Chondrocyte (in vitro differentiated cells): Measurements from ENCODE around the gene ABCC12. TPM values are rescaled to one million over a fixed set of nuclear protein-coding genes. Genes with fewer than 3 reads are reported as not detected.
"Not testable (repeated sequence)": the region's sequence is repeated elsewhere in the genome, so short reads cannot be mapped to it uniquely, and the experiment has no call there.

Experiments
- DNase-seq: peaks from one replicate; pipeline ENCODE4 v3.0.0; 2021; ENCODE audit warnings: mixed read lengths, low spot score
- H3K27ac Mint-ChIP-seq: one replicate; pipeline ENCODE4 v1.8.0; 2021; ENCODE audit warnings: mild to moderate bottlenecking, moderate library complexity, mixed read lengths; ENCODE audit not compliant: unreplicated experiment
- H3K27me3 Mint-ChIP-seq: 2 replicates; pipeline ENCODE4 v1.8.0; 2021; ENCODE audit warnings: low read depth, mixed read lengths
- H3K36me3 Mint-ChIP-seq: 2 replicates; pipeline ENCODE4 v1.8.0; 2021; ENCODE audit warnings: low read depth, mixed read lengths
- H3K4me1 Mint-ChIP-seq: 2 replicates; pipeline ENCODE4 v1.8.0; 2021; ENCODE audit warnings: low read depth, mild to moderate bottlenecking, mixed read lengths
- H3K4me3 Mint-ChIP-seq: one replicate; pipeline ENCODE4 v1.8.0; 2021; ENCODE audit warnings: mild to moderate bottlenecking, moderate library complexity, mixed read lengths; ENCODE audit not compliant: unreplicated experiment
- H3K9me3 Mint-ChIP-seq: 2 replicates; pipeline ENCODE4 v1.8.0; 2021; ENCODE audit warnings: low read depth, mixed read lengths
- CTCF ChIP-seq: fragments of 200-600 bp; sonication (generic); IDR thresholded peaks from 2 replicates; pipeline ENCODE4 v1.5.0; 2021; ENCODE audit warnings: antibody characterized with exemption, mild to moderate bottlenecking, moderate library complexity
- total RNA-seq: library from RNA; stranded (reverse); gene quantifications from 3 replicates; pipeline ENCODE4 v1.2.1, GENCODE V29; 2021

The ABCC12 gene
- total RNA-seq, 1 donor from 2014 or later = not detected

- Mint-ChIP-seq H3K4me1 (no peaks in the 10 kb centered on the region), H3K27ac (no peak overlapping the region), H3K4me3 (no peak overlapping the region), H3K36me3 (no peaks in the 10 kb centered on the region), H3K27me3 (peaks cover 16% of the 10 kb centered on the region), H3K9me3 (no peaks in the 10 kb centered on the region)
- no peak for TF ChIP-seq CTCF
- no peak for DNase-seq
Measured at GRCh38 chr16:48182979-48183537, 27.3 kb upstream of the ABCC12 start.

- peaks cover 15% of the 10 kb centered on the region for H3K27me3 Mint-ChIP-seq
- H3K4me1 Mint-ChIP-seq, H3K4me3 Mint-ChIP-seq, H3K36me3 Mint-ChIP-seq, H3K27ac Mint-ChIP-seq, DNase-seq, H3K9me3 Mint-ChIP-seq: not testable (repeated sequence)
Measured at GRCh38 chr16:48181746-48182520, 26.1 kb upstream of the ABCC12 start.

- Mint-ChIP-seq H3K36me3 (no peaks in the 10 kb centered on the region), H3K4me3 (no peak overlapping the region), H3K4me1 (no peaks in the 10 kb centered on the region), H3K27ac (no peak overlapping the region), H3K9me3 (no peaks in the 10 kb centered on the region), H3K27me3 (peaks cover 12% of the 10 kb centered on the region)
- TF ChIP-seq CTCF = no peak
- no peak for DNase-seq
Measured at GRCh38 chr16:48180868-48181480, 25.2 kb upstream of the ABCC12 start.

- Mint-ChIP-seq H3K36me3 (no peaks in the 10 kb centered on the region), H3K27me3 (peaks cover 9% of the 10 kb centered on the region), H3K27ac (no peak overlapping the region), H3K4me1 (no peaks in the 10 kb centered on the region), H3K4me3 (no peak overlapping the region), H3K9me3 (no peaks in the 10 kb centered on the region)
- no peak for TF ChIP-seq CTCF
- DNase-seq = no peak
Measured at GRCh38 chr16:48176635-48177408, 21.0 kb upstream of the ABCC12 start.

GRCh38 chr16:48173889-48174288, 18.1 kb upstream of the ABCC12 start:
- no peak for TF ChIP-seq CTCF
- no peak overlapping the region for H3K4me3 Mint-ChIP-seq
- H3K9me3 Mint-ChIP-seq = no peaks in the 10 kb centered on the region
- peaks cover 9% of the 10 kb centered on the region for H3K27me3 Mint-ChIP-seq
- no peaks in the 10 kb centered on the region for H3K36me3 Mint-ChIP-seq
- no peaks in the 10 kb centered on the region for H3K4me1 Mint-ChIP-seq
- H3K27ac Mint-ChIP-seq = no peak overlapping the region
- DNase-seq = no peak
